Nucleus accumbens (tissue), 56 donors: ENCODE data around the gene STYXL1.
"Not testable (repeated sequence)": the region's sequence is repeated elsewhere in the genome, so short reads cannot be mapped to it uniquely, and the experiment has no call there.

ENCODE experiments used
- DNase-seq, 56 donors: peaks; one replicate each; lab custom pipeline; 2025; lab: John Stamatoyannopoulos, UW

STYXL1 gene

DNA sequence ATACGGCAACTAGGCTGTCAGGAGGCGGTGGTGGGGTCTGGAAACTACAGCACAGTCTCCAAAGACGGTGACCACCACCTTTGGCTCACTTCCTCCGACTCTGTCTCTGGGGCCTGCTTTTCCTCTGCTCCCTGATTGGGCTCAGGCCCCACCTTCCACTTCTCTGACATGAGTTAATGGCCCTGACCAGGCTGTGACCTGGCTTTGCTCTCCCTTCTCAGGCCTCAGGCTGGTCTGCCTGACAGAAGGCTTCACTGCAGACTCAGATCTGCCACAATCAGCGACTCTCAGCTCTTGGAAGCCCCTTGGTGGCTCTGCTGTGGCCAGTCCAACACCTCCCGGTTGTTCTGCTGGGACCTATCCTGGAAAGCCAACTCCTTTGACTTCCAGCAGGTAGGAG, 7.7 kb downstream of the STYXL1 start:
- no peak for DNase-seq

- no peak for DNase-seq
Observed at GRCh38 chr7:76037310-76037709, 10.5 kb downstream of the STYXL1 start.

GRCh38 chr7:76031964-76032363, 15.8 kb downstream of the STYXL1 start:
- DNase-seq = no peak

DNA sequence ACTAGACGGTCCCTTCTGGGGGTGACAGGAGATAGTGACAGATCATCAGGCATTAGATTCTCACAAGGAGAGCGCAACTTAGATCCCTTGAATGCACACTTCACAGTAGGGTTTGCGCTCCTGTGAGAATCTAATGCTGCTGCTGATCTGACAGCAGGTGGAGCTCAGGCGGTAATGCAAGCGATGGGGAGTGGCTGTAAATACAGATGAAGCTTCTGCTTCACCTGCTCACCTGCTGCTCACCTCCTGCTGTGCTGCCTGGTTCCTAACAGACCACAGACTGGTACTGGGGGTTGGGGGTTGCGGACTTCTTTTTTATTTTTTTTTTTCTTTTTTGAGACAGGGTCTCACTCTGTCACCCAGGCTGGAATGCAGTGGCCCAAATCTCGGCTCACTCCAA, 18.1 kb downstream of the STYXL1 start:
- DNase-seq = not testable (repeated sequence)

- DNase-seq = peak in 11 of 56 donors; percentile 2 to 43 (median 5)
Observed at GRCh38 chr7:76023002-76023401, 24.8 kb downstream of the STYXL1 start.

GRCh38 chr7:76022026-76022780, 25.6 kb downstream of the STYXL1 start:
- no peak for DNase-seq

DNA sequence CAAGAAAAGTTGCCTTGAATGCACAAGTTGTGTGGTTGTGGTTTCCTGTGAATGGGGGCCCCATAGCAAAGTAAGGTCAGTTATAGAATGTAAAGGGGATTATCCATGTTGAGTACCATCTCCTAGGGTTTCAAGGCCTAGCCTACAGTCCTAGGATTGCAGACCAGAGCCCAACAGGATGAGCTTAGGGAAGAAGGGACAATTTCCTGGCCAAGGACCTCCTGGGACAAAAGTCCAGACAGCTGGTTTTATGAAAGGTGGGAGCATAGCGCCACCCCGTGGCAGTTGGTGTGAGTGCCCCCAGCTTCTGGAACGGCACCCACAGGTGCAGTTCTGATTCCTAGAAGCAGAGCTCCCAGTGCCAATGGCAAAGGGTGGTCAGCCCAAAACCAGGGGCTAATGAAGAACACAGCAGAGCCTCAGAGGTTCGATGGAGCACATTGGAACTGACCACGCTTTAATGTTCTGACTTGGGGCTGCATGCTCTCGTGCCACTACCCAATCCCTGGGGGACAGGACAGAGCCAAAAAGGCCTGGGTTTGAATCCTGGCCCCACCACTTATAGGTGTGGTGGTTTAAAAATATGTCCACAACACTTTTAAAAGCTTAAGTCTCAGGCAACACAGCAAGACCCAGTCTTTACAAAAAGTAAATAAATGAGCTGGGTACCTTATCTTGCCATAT, 27.6 kb downstream of the STYXL1 start:
- DNase-seq = peak in 45 of 56 donors; percentile 4 to 80 (median 28)

GRCh38 chr7:76018520-76018919, 29.3 kb downstream of the STYXL1 start:
- DNase-seq = not testable (repeated sequence)

DNA sequence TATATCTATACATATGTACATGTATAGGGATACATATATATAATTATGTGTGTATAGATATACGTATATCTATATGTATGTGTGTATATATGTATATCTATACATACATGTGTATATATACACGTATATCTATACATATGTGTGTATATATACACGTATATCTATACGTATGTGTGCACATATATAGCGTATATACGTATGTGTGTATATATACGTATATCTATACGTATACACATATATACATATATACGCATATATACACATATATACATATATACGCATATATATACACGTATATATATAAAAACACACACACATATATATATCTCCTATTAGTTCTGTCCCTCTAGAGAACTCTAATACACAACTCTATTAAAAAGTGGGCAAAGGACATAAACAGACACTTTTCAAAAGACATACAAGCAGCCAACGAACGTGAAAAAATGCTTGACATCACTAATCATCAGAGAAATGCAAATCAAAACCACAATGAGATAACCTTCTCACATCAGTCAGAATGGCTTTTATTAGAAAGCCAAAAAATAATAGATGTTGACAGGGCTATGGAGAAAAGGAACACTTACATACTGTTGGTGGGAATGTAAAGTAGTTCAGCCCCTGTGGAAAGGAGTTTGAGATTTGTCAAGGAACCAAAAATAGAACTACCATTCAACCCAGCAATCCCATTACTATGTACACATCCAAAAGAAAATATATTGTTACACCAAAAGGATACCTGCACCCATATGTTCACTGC, 31.4 kb downstream of the STYXL1 start:
- DNase-seq = no peak

- DNase-seq = no peak
Observed at GRCh38 chr7:76011442-76011861, 36.3 kb downstream of the STYXL1 start.

DNA sequence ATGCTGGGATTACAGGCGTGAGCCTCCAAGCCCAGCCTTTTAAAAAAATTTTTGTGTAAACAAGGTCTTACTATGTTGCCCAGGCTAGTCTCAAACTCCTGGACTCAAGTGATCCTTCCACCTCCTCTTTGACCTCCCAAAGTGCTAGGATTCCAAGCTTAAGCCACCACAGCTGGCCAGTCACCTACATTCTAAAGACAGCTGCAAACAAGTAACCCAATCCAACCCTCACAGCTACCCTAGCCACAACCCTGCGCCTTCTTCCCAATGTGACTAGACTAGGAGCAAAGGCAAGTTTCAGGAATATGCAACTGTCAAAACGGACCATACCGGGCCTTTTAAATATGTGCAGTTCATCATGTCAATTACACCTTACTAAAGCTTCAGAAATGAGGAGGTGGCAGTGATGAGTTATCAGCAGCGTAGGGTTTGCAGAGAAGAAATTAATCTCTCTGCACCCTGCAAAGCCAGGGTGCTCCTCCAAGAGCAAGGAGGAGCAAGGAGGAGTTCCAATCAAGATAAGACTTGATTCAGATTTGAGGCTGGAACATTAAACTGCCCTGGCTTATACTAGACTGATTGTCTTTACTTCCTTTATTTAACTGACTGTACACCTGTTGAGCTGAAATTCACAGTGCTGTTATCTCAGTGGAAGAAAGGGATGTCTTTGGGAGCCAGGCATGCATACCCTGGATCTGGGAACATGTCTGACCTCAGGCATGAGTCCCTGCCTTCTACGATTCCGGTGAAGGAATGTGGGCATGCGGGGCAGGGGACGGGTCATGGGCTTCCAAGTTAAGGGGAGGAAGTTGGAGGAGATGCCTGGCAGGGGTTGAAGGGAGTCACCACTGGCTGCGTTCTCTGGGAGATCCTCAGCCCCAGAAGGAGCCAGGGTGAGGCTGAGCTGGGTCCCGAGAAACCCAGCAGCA, 37.9 kb downstream of the STYXL1 start:
- DNase-seq = peak in 6 of 56 donors; percentile 9 to 38 (median 32)

GRCh38 chr7:76008156-76008687, 39.6 kb downstream of the STYXL1 start:
- DNase-seq = no peak

DNA sequence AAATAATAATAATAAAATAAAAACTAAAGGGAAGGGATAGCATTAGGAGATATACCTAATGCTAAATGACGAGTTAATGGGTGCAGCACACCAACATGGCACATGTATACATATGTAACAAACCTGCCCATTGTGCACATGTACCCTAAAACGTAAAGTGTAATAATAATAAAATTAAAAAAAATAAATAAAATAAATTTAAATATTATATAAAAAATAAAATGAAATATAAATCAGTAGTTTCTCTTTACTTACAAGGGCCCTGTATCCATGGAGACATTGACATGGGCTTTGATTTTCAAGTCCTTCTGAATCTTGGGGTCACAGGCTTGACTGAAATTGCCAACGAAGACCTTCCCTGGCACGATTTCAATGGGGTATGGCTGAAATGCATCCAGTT, 42.8 kb downstream of the STYXL1 start:
- not testable (repeated sequence) for DNase-seq

- DNase-seq = no peak
Observed at GRCh38 chr7:76003351-76003750, 44.4 kb downstream of the STYXL1 start.

DNA sequence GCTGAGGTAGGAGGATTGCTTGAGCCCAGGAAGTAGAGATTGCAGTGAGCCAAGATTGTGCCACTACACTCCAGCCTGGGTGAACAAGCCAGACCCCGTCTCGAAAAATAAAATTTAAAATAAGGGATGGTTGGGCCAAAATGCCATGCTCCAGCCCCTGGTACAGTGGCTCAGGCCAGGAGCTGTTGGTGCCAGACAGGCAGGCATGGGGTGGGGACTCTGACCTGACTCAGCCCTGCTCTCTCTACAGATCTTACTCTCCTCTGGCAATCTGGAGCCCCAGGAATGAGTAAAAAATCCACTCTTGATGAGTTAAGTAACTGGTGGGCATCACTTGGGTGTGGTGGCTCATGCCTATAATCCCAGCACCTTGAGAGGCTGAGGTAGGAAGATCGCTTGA, 45.0 kb downstream of the STYXL1 start:
- DNase-seq = no peak

- no peak for DNase-seq
Observed at GRCh38 chr7:76002139-76002538, 45.7 kb downstream of the STYXL1 start.

- DNase-seq = no peak
Observed at GRCh38 chr7:76000566-76000965, 47.2 kb downstream of the STYXL1 start.

- no peak for DNase-seq
Observed at GRCh38 chr7:75998038-75998437, 49.8 kb downstream of the STYXL1 start.

DNA sequence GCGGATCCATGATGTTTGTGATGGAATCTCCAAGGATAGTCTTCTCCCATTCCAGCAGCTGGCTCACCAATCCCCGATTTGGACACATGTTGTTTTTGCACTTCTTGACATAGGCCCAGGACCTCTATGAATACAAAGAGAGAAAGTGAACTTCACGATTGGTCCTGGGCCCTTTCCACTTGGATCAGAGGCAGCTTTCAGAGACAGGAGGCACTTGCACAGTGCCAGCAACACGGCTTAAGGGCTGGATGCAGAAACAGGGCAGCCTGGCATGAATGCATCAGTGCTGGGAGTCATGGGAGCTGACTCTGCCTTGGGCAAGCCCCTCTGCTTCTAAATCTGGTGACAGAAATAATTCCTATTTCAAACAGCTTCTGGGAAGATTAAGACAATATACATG, 51.3 kb downstream of the STYXL1 start:
- no peak for DNase-seq

DNA sequence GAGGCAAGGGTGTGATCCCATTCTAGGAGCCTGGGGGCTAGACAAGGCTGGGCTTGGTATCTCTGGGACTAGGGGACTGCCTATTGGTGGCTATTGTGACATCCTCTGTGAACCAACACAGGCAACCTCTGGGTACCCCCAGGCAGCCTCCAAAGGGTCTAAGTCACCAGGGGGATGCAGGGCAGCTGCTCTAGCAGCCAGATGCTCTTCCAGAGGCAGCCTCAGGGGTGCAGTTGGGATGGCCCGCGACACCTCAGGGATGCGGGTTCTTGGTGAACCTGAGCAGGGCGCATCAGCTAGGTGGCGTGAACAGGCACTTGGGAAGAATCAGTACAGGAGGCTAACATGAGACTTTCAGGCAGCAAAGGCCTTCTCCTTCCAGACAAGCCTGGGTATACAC, 51.8 kb downstream of the STYXL1 start:
- DNase-seq = no peak
